HG02763 (cell line): ENCODE results near the gene TSPAN17.

Experiments used
- ATAC-seq: cut with Tn5 transposase; IDR thresholded peaks from one replicate; pipeline ENCODE4 v1.9.1; 2021; ENCODE audit warnings: mild to moderate bottlenecking, moderate library complexity; ENCODE audit not compliant: unreplicated experiment

TSPAN17 gene

DNA sequence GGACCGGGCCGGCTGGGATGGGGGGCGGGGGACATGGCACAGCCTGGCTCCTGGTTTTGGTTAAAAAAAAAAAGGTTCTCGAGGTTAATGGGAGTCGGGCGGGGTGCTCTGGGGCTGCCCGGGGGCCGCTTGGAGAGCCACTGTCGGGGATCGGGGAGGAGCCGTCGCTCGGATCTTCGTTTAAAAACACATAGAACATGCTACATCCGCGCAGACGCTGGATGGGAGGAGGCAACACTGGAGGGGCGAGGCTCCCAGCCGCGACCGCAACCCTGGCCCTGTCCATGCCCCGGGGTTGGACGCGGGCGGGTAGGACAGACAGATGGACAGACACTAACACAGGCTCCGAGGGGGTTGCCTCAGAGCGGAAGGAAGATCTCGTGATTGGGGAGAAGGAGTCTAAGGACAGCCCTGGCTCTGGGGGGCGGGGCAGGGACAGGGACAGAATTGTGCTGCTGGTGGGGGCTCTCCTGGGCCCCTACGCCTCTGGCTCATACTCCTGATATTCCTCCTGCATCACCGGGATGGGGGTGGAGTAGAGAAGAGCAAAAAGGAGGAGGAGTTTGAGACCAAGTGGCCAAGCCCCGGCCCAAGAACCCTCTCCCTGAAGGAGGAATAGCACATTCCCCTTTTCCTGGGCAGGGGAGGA, 26.8 kb upstream of the TSPAN17 start:
- no peak for ATAC-seq

- ATAC-seq, result no peak
Observed at GRCh38 chr5:176621661-176622079, 25.6 kb upstream of the TSPAN17 start.

GRCh38 chr5:176624142-176624541, 23.1 kb upstream of the TSPAN17 start:
- ATAC-seq, result no peak

DNA sequence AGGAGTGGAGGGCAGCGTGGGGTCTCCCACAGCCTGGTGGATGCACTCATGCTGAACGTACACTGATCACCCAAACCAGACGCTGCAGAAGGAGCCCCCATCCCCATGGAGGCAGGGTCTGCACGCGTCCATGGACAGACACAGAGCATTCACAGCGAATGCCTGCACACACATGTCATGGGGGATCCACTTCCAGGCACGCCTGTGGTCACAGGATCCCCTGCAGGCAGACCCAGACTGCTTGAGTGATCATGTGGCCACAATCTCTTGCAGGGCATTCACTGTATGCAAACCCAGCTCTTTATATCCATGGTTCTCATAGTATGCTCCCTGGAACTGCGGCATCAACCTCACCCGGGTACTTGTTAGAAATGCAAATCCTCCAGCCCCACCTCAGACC, 22.3 kb upstream of the TSPAN17 start:
- no peak for ATAC-seq

GRCh38 chr5:176625512-176625911, 21.8 kb upstream of the TSPAN17 start:
- ATAC-seq, result no peak

DNA sequence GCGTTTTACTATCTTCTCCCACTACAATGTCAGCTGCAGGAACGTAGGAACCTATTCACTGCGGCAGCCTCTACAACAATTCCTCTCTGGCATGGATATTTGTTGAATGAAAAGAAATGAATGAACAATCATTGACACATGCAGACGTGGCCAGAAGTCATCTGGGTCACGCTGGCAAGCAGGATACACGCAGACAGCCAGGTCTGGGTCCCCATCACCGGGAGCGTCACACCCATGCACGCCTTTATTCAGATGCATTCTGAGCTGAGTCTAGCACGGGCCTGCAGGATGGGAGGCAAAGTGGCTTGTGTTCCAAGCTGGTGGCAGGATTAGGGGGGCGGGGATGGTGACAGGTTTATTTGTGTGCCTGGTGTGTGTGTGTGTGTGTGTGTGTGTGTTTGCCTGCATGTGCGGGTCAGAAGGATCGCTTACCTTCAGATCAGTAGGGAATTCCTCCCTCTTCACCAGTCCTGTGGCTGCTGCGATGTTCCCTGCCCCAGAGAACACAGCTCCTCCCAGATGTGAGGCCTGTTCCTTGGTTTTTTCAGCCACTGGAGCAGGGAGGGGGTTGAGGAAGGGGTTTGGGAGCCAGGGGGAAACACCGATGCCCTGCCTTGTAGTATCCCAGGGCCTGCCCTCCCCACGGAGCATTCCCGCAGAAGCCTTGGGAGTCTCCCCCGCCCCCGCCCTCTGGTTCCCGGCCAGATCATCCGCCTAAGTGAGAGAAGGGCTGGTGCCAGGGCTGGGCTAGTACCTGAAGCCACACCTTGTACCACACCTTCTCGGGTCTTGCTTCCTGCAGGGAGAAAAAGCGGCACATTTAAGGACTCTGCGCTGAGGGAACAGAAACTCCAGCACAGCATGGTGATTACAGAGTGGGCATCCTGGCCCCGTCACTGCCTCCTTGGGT, 21.1 kb upstream of the TSPAN17 start:
- ATAC-seq, result no peak

GRCh38 chr5:176626876-176627236, 20.4 kb upstream of the TSPAN17 start:
- ATAC-seq, result no peak

- ATAC-seq, result no peak
Observed at GRCh38 chr5:176627582-176627981, 19.7 kb upstream of the TSPAN17 start.

DNA sequence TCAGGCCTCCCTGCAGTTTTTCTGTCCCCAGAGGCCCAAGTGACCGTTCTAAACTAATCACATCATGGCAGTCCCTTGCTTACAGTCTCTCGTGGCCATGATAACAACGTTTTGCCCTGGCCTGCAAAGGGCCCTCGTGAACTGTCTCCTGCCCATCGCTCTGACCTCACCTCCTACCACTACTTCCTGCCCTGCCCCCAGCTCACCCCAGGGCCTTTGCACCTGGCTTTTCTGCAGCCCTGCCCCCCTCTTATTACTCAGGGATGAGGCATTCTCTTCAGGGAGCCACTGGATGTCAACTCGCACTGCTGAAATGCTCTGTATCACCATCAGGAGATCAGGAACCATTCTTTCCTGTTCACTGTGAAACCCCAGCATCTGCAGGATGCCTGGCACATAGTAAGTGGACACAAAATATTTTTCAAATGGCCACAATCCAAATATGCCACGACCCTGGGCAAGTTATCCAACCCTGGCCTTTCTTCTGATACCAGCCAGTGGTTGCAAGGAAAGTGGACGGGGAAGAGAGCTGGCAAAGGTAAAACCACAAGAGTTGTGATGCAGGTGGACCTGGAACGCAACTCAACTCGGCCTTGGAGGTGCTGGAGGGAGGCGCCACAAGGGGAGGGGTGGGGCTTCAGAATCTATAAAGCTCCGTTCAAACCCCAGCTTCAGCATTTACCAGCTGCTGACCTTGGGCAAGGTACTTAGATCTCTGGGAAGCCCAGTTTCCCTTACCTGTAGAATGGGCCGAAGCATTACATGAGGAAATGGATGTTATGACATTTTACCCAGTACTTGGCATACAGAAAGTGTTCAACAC, 18.7 kb upstream of the TSPAN17 start:
- no peak for ATAC-seq

- no peak for ATAC-seq
Observed at GRCh38 chr5:176629317-176629852, 17.9 kb upstream of the TSPAN17 start.

GRCh38 chr5:176629853-176630680, 17.2 kb upstream of the TSPAN17 start, which contains the start of the genes EIF4E1B and SNCB:
Gene EIF4E1B, plus strand, starts transcription at chr5:176630675. Its CDS starts 12,113 bp downstream, at chr5:176642788.
Gene SNCB, minus strand, starts transcription at chr5:176630534. Its CDS starts 880 bp downstream, at chr5:176629654.
- ATAC-seq, result no peak

GRCh38 chr5:176630681-176631222, 16.5 kb upstream of the TSPAN17 start:
- no peak for ATAC-seq

GRCh38 chr5:176631383-176632200, 15.7 kb upstream of the TSPAN17 start:
- no peak for ATAC-seq

- ATAC-seq, result no peak
Observed at GRCh38 chr5:176632745-176633144, 14.5 kb upstream of the TSPAN17 start.

GRCh38 chr5:176633598-176633997, 13.7 kb upstream of the TSPAN17 start:
- no peak for ATAC-seq

- ATAC-seq, result no peak
Observed at GRCh38 chr5:176636426-176636825, 10.9 kb upstream of the TSPAN17 start.

- no peak for ATAC-seq
Observed at GRCh38 chr5:176637556-176637955, 9.7 kb upstream of the TSPAN17 start.

DNA sequence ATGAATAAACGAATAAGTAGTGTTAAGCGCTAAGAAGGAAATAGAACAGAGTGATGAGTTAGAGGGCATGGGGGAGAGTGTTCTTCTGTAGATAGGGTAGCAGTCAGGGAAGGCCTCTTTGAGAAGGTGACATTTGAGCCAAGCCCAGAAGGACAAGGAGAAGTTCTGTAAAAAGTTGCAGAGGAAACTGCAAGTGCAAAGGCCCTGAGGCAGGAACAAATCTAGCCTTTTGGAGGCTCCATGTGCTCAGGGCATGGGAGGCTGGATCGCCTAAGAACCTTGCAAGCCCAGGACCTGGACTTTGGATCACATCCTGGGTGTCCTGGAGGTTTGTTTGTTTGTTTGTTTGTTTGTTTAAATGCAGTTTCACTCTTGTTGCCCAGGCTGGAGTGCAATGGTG, 8.8 kb upstream of the TSPAN17 start:
- no peak for ATAC-seq

- no peak for ATAC-seq
Observed at GRCh38 chr5:176639208-176639607, 8.1 kb upstream of the TSPAN17 start.
